Memory B cell (primary cell): ENCODE results near the gene SLC45A1.

Experiments
- ATAC-seq: fragments of 150-1000 bp; cut with Tn5 transposase; 2 replicates; pipeline ENCODE4 v1.10.0; 2021; ENCODE audit warnings: low read depth, mild to moderate bottlenecking, moderate library complexity
- DNase-seq, 2 donors: peaks; one replicate each; pipeline ENCODE4 v3.0.0; 2022; ENCODE audit warnings: low spot score in 2 of 2
- H3K27ac Mint-ChIP-seq: one replicate; pipeline ENCODE4 v1.8.0; 2022; ENCODE audit warnings: mild to moderate bottlenecking, moderate library complexity, mixed read lengths
- H3K27me3 Mint-ChIP-seq: one replicate; pipeline ENCODE4 v1.8.0; 2022; ENCODE audit warnings: mixed read lengths
- H3K36me3 Mint-ChIP-seq: one replicate; pipeline ENCODE4 v1.8.0; 2022; ENCODE audit warnings: mild to moderate bottlenecking, mixed read lengths
- H3K4me1 Mint-ChIP-seq: one replicate; pipeline ENCODE4 v1.8.0; 2022; ENCODE audit warnings: mixed read lengths
- H3K4me3 Mint-ChIP-seq: one replicate; pipeline ENCODE4 v1.8.0; 2022; ENCODE audit warnings: mild to moderate bottlenecking, moderate library complexity, mixed read lengths
- H3K9me3 Mint-ChIP-seq: one replicate; pipeline ENCODE4 v1.8.0; 2022; ENCODE audit warnings: mixed read lengths

SLC45A1 gene

GRCh38 chr1:8349961-8350360, 32.0 kb downstream of the SLC45A1 start:
- H3K9me3 Mint-ChIP-seq: no peaks in the 10 kb centered on the region
- H3K27me3 Mint-ChIP-seq: peaks cover 7% of the 10 kb centered on the region
- H3K36me3 Mint-ChIP-seq: peaks cover 6% of the 10 kb centered on the region
- ATAC-seq (no peak), DNase-seq (no peak)
- H3K27ac Mint-ChIP-seq: no peak overlapping the region
- H3K4me1 Mint-ChIP-seq: peaks cover 4% of the 10 kb centered on the region
- no peak overlapping the region for H3K4me3 Mint-ChIP-seq

- ATAC-seq: no peak
- no peak overlapping the region for H3K27ac Mint-ChIP-seq
- no peaks in the 10 kb centered on the region for H3K9me3 Mint-ChIP-seq
- peaks cover 13% of the 10 kb centered on the region for H3K36me3 Mint-ChIP-seq
- H3K4me1 Mint-ChIP-seq: peaks cover 4% of the 10 kb centered on the region
- no peak for DNase-seq
- H3K27me3 Mint-ChIP-seq: peaks cover 6% of the 10 kb centered on the region
- H3K4me3 Mint-ChIP-seq: no peak overlapping the region
These were observed 33.2 kb downstream of the SLC45A1 start for GRCh38 chr1:8350914-8351684.

- Mint-ChIP-seq H3K4me3 (no peak overlapping the region), H3K27me3 (peaks cover 2% of the 10 kb centered on the region), H3K4me1 (peaks cover 4% of the 10 kb centered on the region), H3K27ac (no peak overlapping the region), H3K9me3 (no peaks in the 10 kb centered on the region), H3K36me3 (peaks cover 17% of the 10 kb centered on the region)
- peak in 1 of 2 donors; percentile 12 for DNase-seq
- peak; percentile 36 for ATAC-seq
These were observed 34.0 kb downstream of the SLC45A1 start for GRCh38 chr1:8351693-8352470.

- Mint-ChIP-seq H3K27ac (no peak overlapping the region), H3K27me3 (peaks cover 2% of the 10 kb centered on the region), H3K9me3 (no peaks in the 10 kb centered on the region), H3K36me3 (peaks cover 19% of the 10 kb centered on the region), H3K4me3 (no peak overlapping the region), H3K4me1 (peaks cover 4% of the 10 kb centered on the region)
- no peak for DNase-seq
- ATAC-seq: no peak
These were observed 34.5 kb downstream of the SLC45A1 start for GRCh38 chr1:8352471-8352845.

- peaks cover 4% of the 10 kb centered on the region for H3K4me1 Mint-ChIP-seq
- H3K9me3 Mint-ChIP-seq: no peaks in the 10 kb centered on the region
- H3K36me3 Mint-ChIP-seq: peaks cover 24% of the 10 kb centered on the region
- ATAC-seq (no peak), DNase-seq (no peak)
- no peak overlapping the region for H3K4me3 Mint-ChIP-seq
- H3K27me3 Mint-ChIP-seq: peaks cover 2% of the 10 kb centered on the region
- H3K27ac Mint-ChIP-seq: no peak overlapping the region
These were observed 35.2 kb downstream of the SLC45A1 start for GRCh38 chr1:8352886-8353785.

- no peak for ATAC-seq
- H3K4me3 Mint-ChIP-seq: no peak overlapping the region
- no peak overlapping the region for H3K27ac Mint-ChIP-seq
- H3K36me3 Mint-ChIP-seq: peaks cover 28% of the 10 kb centered on the region
- no peak for DNase-seq
- no peaks in the 10 kb centered on the region for H3K4me1 Mint-ChIP-seq
- no peaks in the 10 kb centered on the region for H3K9me3 Mint-ChIP-seq
- no peaks in the 10 kb centered on the region for H3K27me3 Mint-ChIP-seq
These were observed 36.1 kb downstream of the SLC45A1 start for GRCh38 chr1:8354038-8354437.

- DNase-seq (no peak), ATAC-seq (no peak)
- Mint-ChIP-seq H3K9me3 (no peaks in the 10 kb centered on the region), H3K36me3 (peaks cover 29% of the 10 kb centered on the region), H3K27me3 (no peaks in the 10 kb centered on the region), H3K27ac (no peak overlapping the region), H3K4me3 (no peak overlapping the region), H3K4me1 (no peaks in the 10 kb centered on the region)
These were observed 37.7 kb downstream of the SLC45A1 start for GRCh38 chr1:8355439-8356255.

- Mint-ChIP-seq H3K4me3 (no peak overlapping the region), H3K27me3 (no peaks in the 10 kb centered on the region), H3K27ac (no peak overlapping the region), H3K36me3 (peaks cover 33% of the 10 kb centered on the region), H3K4me1 (no peaks in the 10 kb centered on the region), H3K9me3 (no peaks in the 10 kb centered on the region)
- DNase-seq (no peak), ATAC-seq (no peak)
These were observed 38.6 kb downstream of the SLC45A1 start for GRCh38 chr1:8356256-8357209.

- Mint-ChIP-seq H3K27ac (no peak overlapping the region), H3K4me1 (no peaks in the 10 kb centered on the region), H3K9me3 (no peaks in the 10 kb centered on the region), H3K4me3 (no peak overlapping the region), H3K36me3 (peaks cover 38% of the 10 kb centered on the region), H3K27me3 (no peaks in the 10 kb centered on the region)
- no peak for ATAC-seq
- DNase-seq: no peak
These were observed 39.6 kb downstream of the SLC45A1 start for GRCh38 chr1:8357329-8358101.

GRCh38 chr1:8358241-8358896, 40.5 kb downstream of the SLC45A1 start:
- H3K27ac Mint-ChIP-seq: peak overlapping the region; percentile 47
- ATAC-seq (no peak), DNase-seq (no peak)
- H3K4me3 Mint-ChIP-seq: no peak overlapping the region
- H3K36me3 Mint-ChIP-seq: peaks cover 39% of the 10 kb centered on the region
- H3K9me3 Mint-ChIP-seq: no peaks in the 10 kb centered on the region
- H3K4me1 Mint-ChIP-seq: no peaks in the 10 kb centered on the region
- H3K27me3 Mint-ChIP-seq: no peaks in the 10 kb centered on the region

- Mint-ChIP-seq H3K9me3 (no peaks in the 10 kb centered on the region), H3K27ac (peak overlapping the region; percentile 47), H3K36me3 (peaks cover 36% of the 10 kb centered on the region), H3K4me1 (no peaks in the 10 kb centered on the region), H3K27me3 (no peaks in the 10 kb centered on the region), H3K4me3 (no peak overlapping the region)
- DNase-seq (no peak), ATAC-seq (no peak)
These were observed 41.1 kb downstream of the SLC45A1 start for GRCh38 chr1:8358897-8359616.
